T47D (cell line): Measurements from ENCODE around the gene KRTAP13-2.

Experiments
- DNase-seq, 2 experiments: peaks; one replicate each; pipeline versions ENCODE4 v3.0.0 to v3.0.0-alpha.2; 2011 to 2012; ENCODE audit warnings: low read depth in 1 of 2, low spot score in 1 of 2
- JUND ChIP-seq: IDR thresholded peaks from 2 replicates; pipeline ENCODE4 v1.6.1; 2012; ENCODE audit warnings: low read depth
- in situ Hi-C: cut with HindIII; loops from 2 replicates; pipeline ENCODE4 v1.10.0; 2016; ENCODE audit warnings: low sequenced_read_pairs, low pct_unique_long_range_greater_than_20kb

Gene KRTAP13-2

GRCh38 chr21:30340714-30341573 lies 31.1 kb downstream of the KRTAP13-2 start:
- peak; percentile 38 to 79 for DNase-seq
- TF ChIP-seq JUND = no peak
- in situ Hi-C loops = no loop called here

- no peak for DNase-seq
- TF ChIP-seq JUND = no peak
- in situ Hi-C loops = no loop called here
Measured at GRCh38 chr21:30338717-30339116, 33.4 kb downstream of the KRTAP13-2 start.

GRCh38 chr21:30337772-30338171 lies 34.3 kb downstream of the KRTAP13-2 start:
- in situ Hi-C loops = no loop called here
- no peak for TF ChIP-seq JUND
- DNase-seq = no peak

- no peak for DNase-seq
- no peak for TF ChIP-seq JUND
- in situ Hi-C loops = no loop called here
Measured at GRCh38 chr21:30337276-30337744, 34.8 kb downstream of the KRTAP13-2 start, which contains the start of gene KRTAP27-1. TSS of gene KRTAP27-1 (minus strand) at chr21:30337694. CDS start at chr21:30337668, 26 bp downstream.

- in situ Hi-C loops = no loop called here
- no peak for DNase-seq
- TF ChIP-seq JUND = no peak
Measured at GRCh38 chr21:30336596-30336995, 35.5 kb downstream of the KRTAP13-2 start.

- no peak for DNase-seq
- no peak for TF ChIP-seq JUND
- in situ Hi-C loops = no loop called here
Measured at GRCh38 chr21:30333736-30334135, 38.3 kb downstream of the KRTAP13-2 start.

GRCh38 chr21:30332681-30333080 lies 39.4 kb downstream of the KRTAP13-2 start:
- DNase-seq = no peak
- TF ChIP-seq JUND = no peak

GRCh38 chr21:30329203-30329875 lies 42.7 kb downstream of the KRTAP13-2 start:
- in situ Hi-C loops = no loop called here
- no peak for TF ChIP-seq JUND
- DNase-seq = no peak

More at GRCh38 chr21:30332681-30333080, 39.4 kb downstream of the KRTAP13-2 start:
- in situ Hi-C loops = no loop called here

GRCh38 chr21:30326390-30326789 lies 45.7 kb downstream of the KRTAP13-2 start:
- TF ChIP-seq JUND = no peak
- no peak for DNase-seq
- in situ Hi-C loops = no loop called here
